ENCODE results near the gene RACK1. TPM values are rescaled to one million over a fixed set of nuclear protein-coding genes. Genes with fewer than 3 reads are reported as not detected.

Gene RACK1
- total and polyA plus RNA-seq, 2 experiments from 2014 or later, result 2,372 to 4,798 TPM

DNA sequence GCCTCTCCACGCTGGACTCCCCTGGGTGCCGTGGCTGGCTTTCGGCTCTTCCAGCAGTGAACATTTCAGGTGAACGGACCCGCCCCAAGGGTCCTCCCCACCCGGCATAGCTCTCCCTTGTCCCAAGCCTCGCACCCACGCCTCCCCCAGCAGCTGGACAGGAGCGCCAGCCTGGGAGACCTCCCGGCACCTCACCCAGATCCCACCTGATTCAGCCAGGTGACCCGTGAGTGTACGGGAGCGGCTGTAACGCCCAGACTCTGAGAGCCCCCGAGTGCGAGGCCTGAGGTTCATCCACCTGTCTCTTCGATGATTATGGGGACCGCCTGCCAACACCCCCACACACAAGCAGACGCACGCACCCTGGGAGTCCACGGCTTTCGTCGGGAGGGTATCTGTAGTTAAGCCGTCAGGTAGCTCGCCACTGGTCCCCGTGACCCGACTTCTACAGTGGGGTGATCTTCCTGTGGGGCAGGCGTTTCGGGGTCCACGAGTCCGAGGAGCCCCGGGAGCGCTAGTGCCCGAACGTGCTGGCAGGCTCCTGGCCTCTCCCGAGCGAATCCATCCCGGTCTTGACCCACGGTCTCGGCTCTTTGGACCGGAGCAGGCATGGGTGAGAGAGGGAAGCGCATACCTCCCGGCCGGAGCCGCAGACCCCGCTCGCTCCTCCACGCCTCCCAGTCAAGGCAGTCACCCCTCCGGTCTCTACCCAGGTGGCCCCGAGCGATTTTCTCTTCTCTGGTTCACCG, 53.6 kb downstream of the RACK1 start:
- DNase-seq (ENCODE audit: low spot score) (peak; percentile 40), ATAC-seq (peak; percentile 0; the same call in 2 of the 3 replicates)
- H3K4me3 Mint-ChIP-seq, result peak overlapping the region; percentile 89
- H3K9me3 Mint-ChIP-seq, result peaks cover 27% of the 10 kb centered on the region
- no peaks in the 10 kb centered on the region for H3K36me3 ChIP-seq (ENCODE audit: insufficient read depth)
- peak overlapping the region; percentile 80 for H3K4me2 ChIP-seq
- H3K79me2 ChIP-seq (replicated peaks; ENCODE audit: insufficient read depth), result no peaks in the 10 kb centered on the region
- TF ChIP-seq, protein P1, sequence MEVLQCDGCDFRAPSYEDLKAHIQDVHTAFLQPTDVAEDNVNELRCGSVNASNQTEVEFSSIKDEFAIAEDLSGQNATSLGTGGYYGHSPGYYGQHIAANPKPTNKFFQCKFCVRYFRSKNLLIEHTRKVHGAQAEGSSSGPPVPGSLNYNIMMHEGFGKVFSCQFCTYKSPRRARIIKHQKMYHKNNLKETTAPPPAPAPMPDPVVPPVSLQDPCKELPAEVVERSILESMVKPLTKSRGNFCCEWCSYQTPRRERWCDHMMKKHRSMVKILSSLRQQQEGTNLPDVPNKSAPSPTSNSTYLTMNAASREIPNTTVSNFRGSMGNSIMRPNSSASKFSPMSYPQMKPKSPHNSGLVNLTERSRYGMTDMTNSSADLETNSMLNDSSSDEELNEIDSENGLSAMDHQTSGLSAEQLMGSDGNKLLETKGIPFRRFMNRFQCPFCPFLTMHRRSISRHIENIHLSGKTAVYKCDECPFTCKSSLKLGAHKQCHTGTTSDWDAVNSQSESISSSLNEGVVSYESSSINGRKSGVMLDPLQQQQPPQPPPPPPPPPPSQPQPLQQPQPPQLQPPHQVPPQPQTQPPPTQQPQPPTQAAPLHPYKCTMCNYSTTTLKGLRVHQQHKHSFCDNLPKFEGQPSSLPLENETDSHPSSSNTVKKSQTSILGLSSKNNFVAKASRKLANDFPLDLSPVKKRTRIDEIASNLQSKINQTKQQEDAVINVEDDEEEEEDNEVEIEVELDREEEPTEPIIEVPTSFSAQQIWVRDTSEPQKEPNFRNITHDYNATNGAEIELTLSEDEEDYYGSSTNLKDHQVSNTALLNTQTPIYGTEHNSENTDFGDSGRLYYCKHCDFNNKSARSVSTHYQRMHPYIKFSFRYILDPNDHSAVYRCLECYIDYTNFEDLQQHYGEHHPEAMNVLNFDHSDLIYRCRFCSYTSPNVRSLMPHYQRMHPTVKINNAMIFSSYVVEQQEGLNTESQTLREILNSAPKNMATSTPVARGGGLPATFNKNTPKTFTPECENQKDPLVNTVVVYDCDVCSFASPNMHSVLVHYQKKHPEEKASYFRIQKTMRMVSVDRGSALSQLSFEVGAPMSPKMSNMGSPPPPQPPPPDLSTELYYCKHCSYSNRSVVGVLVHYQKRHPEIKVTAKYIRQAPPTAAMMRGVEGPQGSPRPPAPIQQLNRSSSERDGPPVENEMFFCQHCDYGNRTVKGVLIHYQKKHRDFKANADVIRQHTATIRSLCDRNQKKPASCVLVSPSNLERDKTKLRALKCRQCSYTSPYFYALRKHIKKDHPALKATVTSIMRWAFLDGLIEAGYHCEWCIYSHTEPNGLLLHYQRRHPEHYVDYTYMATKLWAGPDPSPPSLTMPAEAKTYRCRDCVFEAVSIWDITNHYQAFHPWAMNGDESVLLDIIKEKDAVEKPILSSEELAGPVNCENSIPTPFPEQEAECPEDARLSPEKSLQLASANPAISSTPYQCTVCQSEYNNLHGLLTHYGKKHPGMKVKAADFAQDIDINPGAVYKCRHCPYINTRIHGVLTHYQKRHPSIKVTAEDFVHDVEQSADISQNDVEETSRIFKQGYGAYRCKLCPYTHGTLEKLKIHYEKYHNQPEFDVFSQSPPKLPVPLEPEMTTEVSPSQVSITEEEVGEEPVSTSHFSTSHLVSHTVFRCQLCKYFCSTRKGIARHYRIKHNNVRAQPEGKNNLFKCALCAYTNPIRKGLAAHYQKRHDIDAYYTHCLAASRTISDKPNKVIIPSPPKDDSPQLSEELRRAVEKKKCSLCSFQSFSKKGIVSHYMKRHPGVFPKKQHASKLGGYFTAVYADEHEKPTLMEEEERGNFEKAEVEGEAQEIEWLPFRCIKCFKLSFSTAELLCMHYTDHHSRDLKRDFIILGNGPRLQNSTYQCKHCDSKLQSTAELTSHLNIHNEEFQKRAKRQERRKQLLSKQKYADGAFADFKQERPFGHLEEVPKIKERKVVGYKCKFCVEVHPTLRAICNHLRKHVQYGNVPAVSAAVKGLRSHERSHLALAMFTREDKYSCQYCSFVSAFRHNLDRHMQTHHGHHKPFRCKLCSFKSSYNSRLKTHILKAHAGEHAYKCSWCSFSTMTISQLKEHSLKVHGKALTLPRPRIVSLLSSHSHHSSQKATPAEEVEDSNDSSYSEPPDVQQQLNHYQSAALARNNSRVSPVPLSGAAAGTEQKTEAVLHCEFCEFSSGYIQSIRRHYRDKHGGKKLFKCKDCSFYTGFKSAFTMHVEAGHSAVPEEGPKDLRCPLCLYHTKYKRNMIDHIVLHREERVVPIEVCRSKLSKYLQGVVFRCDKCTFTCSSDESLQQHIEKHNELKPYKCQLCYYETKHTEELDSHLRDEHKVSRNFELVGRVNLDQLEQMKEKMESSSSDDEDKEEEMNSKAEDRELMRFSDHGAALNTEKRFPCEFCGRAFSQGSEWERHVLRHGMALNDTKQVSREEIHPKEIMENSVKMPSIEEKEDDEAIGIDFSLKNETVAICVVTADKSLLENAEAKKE (CRISPR knock-in tag; IDR thresholded peaks at IDR 0.05), result no peak
- TF ChIP-seq CREB1 (CRISPR knock-in tag; IDR thresholded peaks at IDR 0.05; ENCODE audit: low read depth) (no peak), ZNF114 (CRISPR knock-in tag; IDR thresholded peaks at IDR 0.05) (no peak), EZH2 (IDR thresholded peaks at IDR 0.05; ENCODE audit: low read depth, unreplicated experiment) (no peak), ZNF331 (CRISPR knock-in tag; IDR thresholded peaks at IDR 0.05; ENCODE audit: low read depth) (no peak), EZH2phosphoT487 (IDR thresholded peaks at IDR 0.05; ENCODE audit: unreplicated experiment) (no peak), NANOG (IDR thresholded peaks at IDR 0.05; ENCODE audit: borderline replicate concordance) (no peak), POLR2AphosphoS5 (IDR thresholded peaks at IDR 0.05; ENCODE audit: low read depth) (no peak)
- TF ChIP-seq, protein P2, sequence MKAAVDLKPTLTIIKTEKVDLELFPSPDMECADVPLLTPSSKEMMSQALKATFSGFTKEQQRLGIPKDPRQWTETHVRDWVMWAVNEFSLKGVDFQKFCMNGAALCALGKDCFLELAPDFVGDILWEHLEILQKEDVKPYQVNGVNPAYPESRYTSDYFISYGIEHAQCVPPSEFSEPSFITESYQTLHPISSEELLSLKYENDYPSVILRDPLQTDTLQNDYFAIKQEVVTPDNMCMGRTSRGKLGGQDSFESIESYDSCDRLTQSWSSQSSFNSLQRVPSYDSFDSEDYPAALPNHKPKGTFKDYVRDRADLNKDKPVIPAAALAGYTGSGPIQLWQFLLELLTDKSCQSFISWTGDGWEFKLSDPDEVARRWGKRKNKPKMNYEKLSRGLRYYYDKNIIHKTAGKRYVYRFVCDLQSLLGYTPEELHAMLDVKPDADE (IDR thresholded peaks at IDR 0.05), result no peak
- TF ChIP-seq, protein P3, sequence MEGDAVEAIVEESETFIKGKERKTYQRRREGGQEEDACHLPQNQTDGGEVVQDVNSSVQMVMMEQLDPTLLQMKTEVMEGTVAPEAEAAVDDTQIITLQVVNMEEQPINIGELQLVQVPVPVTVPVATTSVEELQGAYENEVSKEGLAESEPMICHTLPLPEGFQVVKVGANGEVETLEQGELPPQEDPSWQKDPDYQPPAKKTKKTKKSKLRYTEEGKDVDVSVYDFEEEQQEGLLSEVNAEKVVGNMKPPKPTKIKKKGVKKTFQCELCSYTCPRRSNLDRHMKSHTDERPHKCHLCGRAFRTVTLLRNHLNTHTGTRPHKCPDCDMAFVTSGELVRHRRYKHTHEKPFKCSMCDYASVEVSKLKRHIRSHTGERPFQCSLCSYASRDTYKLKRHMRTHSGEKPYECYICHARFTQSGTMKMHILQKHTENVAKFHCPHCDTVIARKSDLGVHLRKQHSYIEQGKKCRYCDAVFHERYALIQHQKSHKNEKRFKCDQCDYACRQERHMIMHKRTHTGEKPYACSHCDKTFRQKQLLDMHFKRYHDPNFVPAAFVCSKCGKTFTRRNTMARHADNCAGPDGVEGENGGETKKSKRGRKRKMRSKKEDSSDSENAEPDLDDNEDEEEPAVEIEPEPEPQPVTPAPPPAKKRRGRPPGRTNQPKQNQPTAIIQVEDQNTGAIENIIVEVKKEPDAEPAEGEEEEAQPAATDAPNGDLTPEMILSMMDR (conservative IDR thresholded peaks at IDR 0.05; ENCODE audit: low read depth in 2 of 2), result no peak
- peaks cover 3% of the 10 kb centered on the region for H3F3A ChIP-seq (replicated peaks; ENCODE audit: low read depth)
- H3K4me1 ChIP-seq (ENCODE audit: insufficient read depth), result peaks cover 1% of the 10 kb centered on the region; the same call in 1 of the 2 replicates
- peak overlapping the region; percentile 80 for H3K4me3 ChIP-seq
- H3K27ac ChIP-seq (ENCODE audit: low read depth), result no peak overlapping the region
- H3K27ac Mint-ChIP-seq, result no peak overlapping the region
- H3K4me1 Mint-ChIP-seq, result peaks cover 6% of the 10 kb centered on the region
- H3K36me3 Mint-ChIP-seq (ENCODE audit: low read depth), result peaks cover 15% of the 10 kb centered on the region; the same call in 1 of the 3 replicates
- H4K20me1 ChIP-seq (replicated peaks; ENCODE audit: insufficient read depth), result no peaks in the 10 kb centered on the region; the same call in 1 of the 2 replicates
- peaks cover 60% of the 10 kb centered on the region for H3K27me3 Mint-ChIP-seq (ENCODE audit: insufficient read depth, low read depth, poor library complexity)
- H3K27me3 ChIP-seq (ENCODE audit: insufficient read depth), result peaks cover 49% of the 10 kb centered on the region
- peak overlapping the region; percentile 98 for H2AFZ ChIP-seq
- no peaks in the 10 kb centered on the region for H3K9me2 ChIP-seq (ENCODE audit: insufficient read depth)

Data from GM23338 (cell line).